HTERT RPE-1 (cell line): Measurements from ENCODE around the gene PLEKHG7.
"Not testable (repeated sequence)": the region's sequence is repeated elsewhere in the genome, so short reads cannot be mapped to it uniquely, and the experiment has no call there.

Source experiments
- in situ Hi-C: fragments of 300-500 bp; cut with MboI; formaldehyde crosslinking; loops from 4 replicates; pipeline ENCODE4 v1.14.3; 2020; ENCODE audit warnings: low sequenced_read_pairs

PLEKHG7 gene

GRCh38 chr12:92794356-92794755 lies 91.6 kb downstream of the PLEKHG7 start:
- in situ Hi-C loops: not testable (repeated sequence)

GRCh38 chr12:92794814-92795213 lies 92.0 kb downstream of the PLEKHG7 start:
- in situ Hi-C loops: no loop called here

GRCh38 chr12:92796650-92797049 lies 93.9 kb downstream of the PLEKHG7 start:
- in situ Hi-C loops: no loop called here

- in situ Hi-C loops: no loop called here
Observed at GRCh38 chr12:92802906-92803305, 100.1 kb downstream of the PLEKHG7 start.

- in situ Hi-C loops: no loop called here
Observed at GRCh38 chr12:92803903-92804302, 101.1 kb downstream of the PLEKHG7 start.

- in situ Hi-C loops: no loop called here
Observed at GRCh38 chr12:92810370-92810769, 107.6 kb downstream of the PLEKHG7 start.

- in situ Hi-C loops: no loop called here
Observed at GRCh38 chr12:92814584-92814983, 111.8 kb downstream of the PLEKHG7 start.

GRCh38 chr12:92821142-92821541 lies 118.4 kb downstream of the PLEKHG7 start:
- in situ Hi-C loops: no loop called here
